GM12878 (cell line): ENCODE data around the gene HOOK2. TPM values are rescaled to one million over a fixed set of nuclear protein-coding genes. Genes with fewer than 3 reads are reported as not detected.

ENCODE experiments used
- ATAC-seq: fragments of 200-7000 bp; cut with Tn5 transposase; 3 replicates; pipeline ENCODE4 v1.9.1; 2020; ENCODE audit warnings: mild to moderate bottlenecking, moderate library complexity
- BruUV-seq: library from RNA; stranded (reverse); fragments of 400-500 nt; replicated peaks from 2 replicates; lab custom pipeline; 2021; lab: Mats Ljungman, UMichigan
- CTCF ChIA-PET: fragments of 300-600 bp; sonication (Branson Sonifier 250); formaldehyde crosslinking; extraction: SDS; loops from one replicate; lab custom pipeline; 2021; ENCODE audit warnings: inconsistent platforms; lab: Yijun Ruan, JAX
- POLR2A ChIA-PET: fragments of 350-600 bp; formaldehyde crosslinking; extraction: SDS; loops from one replicate; lab custom pipeline; 2021; ENCODE audit warnings: inconsistent platforms; lab: Charles Lee
- RAD21 ChIA-PET: fragments of 300-600 bp; sonication (Branson Sonifier 250); formaldehyde crosslinking; loops from one replicate; lab custom pipeline; 2023; ENCODE audit warnings: antibody characterized with exemption; ENCODE audit not compliant: unreplicated experiment; lab: Charles Lee
- SMC1A ChIA-PET: fragments of 300-600 bp; sonication (Branson Sonifier 250); formaldehyde crosslinking; loops from one replicate; lab custom pipeline; 2023; ENCODE audit not compliant: unreplicated experiment, uncharacterized antibody; lab: Charles Lee
- DNase-seq: peaks from one replicate; pipeline ENCODE4 v3.0.0-alpha.2; 2011; ENCODE audit warnings: low read depth, low spot score
- FAIRE-seq: peaks from 3 replicates; lab custom pipeline; 2011; peaks lifted over from hg19 to GRCh38; lab: Jason Lieb, UNC
- H2AFZ ChIP-seq: 2 replicates; pipeline ENCODE4 v1.6.0; 2011; ENCODE audit warnings: low read depth, low read length, control low read depth; ENCODE audit not compliant: control insufficient read depth
- H3K27ac ChIP-seq: 2 replicates; pipeline ENCODE4 v1.5.1; 2011; ENCODE audit warnings: control low read depth; ENCODE audit not compliant: control insufficient read depth, insufficient read depth
- H3K27me3 ChIP-seq, 2 experiments: replicated peaks in 1 of 2; 2 replicates each; pipeline versions ENCODE4 v1.6.0 to v1.6.1; 2011; ENCODE audit warnings: low read length in 1 of 2; ENCODE audit not compliant: control insufficient read depth in 2 of 2, insufficient read depth in 2 of 2
- H3K36me3 ChIP-seq, 2 experiments: 2 replicates each; pipeline ENCODE4 v1.5.1; 2011; ENCODE audit warnings: low read length in 1 of 2; ENCODE audit not compliant: control insufficient read depth in 2 of 2, insufficient read depth in 2 of 2
- H3K4me1 ChIP-seq: 2 replicates; pipeline ENCODE4 v1.6.1; 2011; ENCODE audit warnings: mild to moderate bottlenecking, low read length, moderate library complexity, mixed read lengths; ENCODE audit not compliant: control insufficient read depth, insufficient read depth
- H3K4me2 ChIP-seq: 2 replicates; pipeline ENCODE4 v1.6.0; 2011; ENCODE audit warnings: control low read depth; ENCODE audit not compliant: control insufficient read depth, insufficient read depth
- H3K4me3 ChIP-seq: fragments of 200-600 bp; sonication (generic); 2 replicates; pipeline ENCODE4 v1.5.1; 2016
- H3K79me2 ChIP-seq: 2 replicates; pipeline ENCODE4 v1.6.0; 2011; ENCODE audit warnings: low read length; ENCODE audit not compliant: control insufficient read depth, insufficient read depth
- H3K9ac ChIP-seq: 2 replicates; pipeline ENCODE4 v1.8.0; 2011; ENCODE audit warnings: low read length, control low read depth, mixed read lengths; ENCODE audit not compliant: control insufficient read depth, insufficient read depth
- H3K9me3 ChIP-seq: replicated peaks from 3 replicates; pipeline ENCODE4 v1.5.1; 2011; ENCODE audit warnings: mild to moderate bottlenecking, low read length; ENCODE audit not compliant: control insufficient read depth, insufficient read depth
- H4K20me1 ChIP-seq: 2 replicates; pipeline ENCODE4 v1.6.0; 2011; ENCODE audit not compliant: control insufficient read depth, insufficient read depth
- FOS ChIP-seq: IDR thresholded peaks from 3 replicates; pipeline ENCODE4 v1.6.1; 2011; ENCODE audit warnings: borderline replicate concordance; ENCODE audit not compliant: insufficient read length; ENCODE audit errors: extremely low read depth
- JUND ChIP-seq: IDR thresholded peaks from 2 replicates; pipeline ENCODE4 v1.6.1; 2012; ENCODE audit warnings: low read depth, mild to moderate bottlenecking, low read length, improper control_type of control experiment, moderate library complexity
- POLR2A ChIP-seq: IDR thresholded peaks from 2 replicates; pipeline ENCODE4 v1.6.1; 2011; ENCODE audit warnings: low read depth, mild to moderate bottlenecking, low read length
- SIX5 ChIP-seq: IDR thresholded peaks from 2 replicates; pipeline ENCODE4 v1.6.1; 2011; ENCODE audit warnings: mild to moderate bottlenecking, low read depth, low read length, moderate library complexity; ENCODE audit not compliant: severe bottlenecking
- STAT3 ChIP-seq: IDR thresholded peaks from 2 replicates; pipeline ENCODE4 v1.6.1; 2011; ENCODE audit warnings: low read depth, low read length, improper control_type of control experiment
- ZBTB40 ChIP-seq: fragments of 450-650 bp; IDR thresholded peaks from 2 replicates; pipeline ENCODE4 v1.6.1; 2016; ENCODE audit warnings: mild to moderate bottlenecking, moderate library complexity, borderline replicate concordance
- ZNF274 ChIP-seq: IDR thresholded peaks from one replicate; pipeline ENCODE4 v1.8.0; 2011; ENCODE audit not compliant: insufficient read length, insufficient read depth
- WGBS: methylation state at CpG from one replicate; pipeline ENCODE4 v1.1.6; 2016; ENCODE audit warnings: low lambda C conversion rate; ENCODE audit not compliant: insufficient replicate concordance, insufficient coverage; ENCODE audit errors: missing lambda C conversion rate; 5-methylcytosine and 5-hydroxymethylcytosine counted together
- in situ Hi-C: fragments of 300-500 bp; cut with MboI; formaldehyde crosslinking; loops from 9 replicates; pipeline ENCODE4 v1.14.3; 2018; ENCODE audit warnings: mixed read lengths
- intact Hi-C: fragments of 100-400 bp; cut with micrococcal nuclease; formaldehyde crosslinking; loops from one replicate; pipeline ENCODE4 v1.14.2; 2022; ENCODE audit not compliant: unreplicated experiment
- polyA plus RNA-seq, 11 experiments: library from polyadenylated mRNA; depleted of rRNA in 4 of 11; unstranded in 6 of 11; stranded (reverse) in 5 of 11; fragments of >200 nt; fragmentation: Nextera tagmentation in 4 of 11; fragmentation: Illumina TruSeq in 1 of 11; extraction: Ambion mirVana in 4 of 11; extraction: Trizol in 1 of 11; gene quantifications; 1 replicate in 1 of 11; 2 replicates in 10 of 11; pipeline versions ENCODE4 v1.2.1 to v1.2.3, GENCODE V29; 2011 to 2016; ENCODE audit warnings: inconsistent platforms in 2 of 11, missing spikeins in 2 of 11, low read depth in 1 of 11
- total RNA-seq, 4 experiments: library from RNA; depleted of rRNA in 3 of 4; stranded (reverse); fragments of >200 nt in 3 of 4; fragmentation: Illumina TruSeq in 1 of 4; extraction: Trizol in 1 of 4; gene quantifications; 2 replicates each; pipeline versions ENCODE4 v1.2.1 to v1.2.3, GENCODE V29; 2013 to 2021

Gene HOOK2
- total and polyA plus RNA-seq, 10 of the 15 experiments (the other 5 are each of a cell fraction or from before 2014, with no cell fraction given) = 1.5 to 9.6 (median 6.2) TPM

GRCh38 chr19:12727745-12728433, 47.5 kb downstream of the HOOK2 start:
- no peaks in the 10 kb centered on the region for H3K9me3 ChIP-seq
- intact Hi-C loops = no loop called here
- FAIRE-seq = no peak
- no peak overlapping the region for H2AFZ ChIP-seq
- no peaks in the 10 kb centered on the region for H3K27me3 ChIP-seq
- peaks cover 25 to 26% of the 10 kb centered on the region in 2 experiments; a peak in 3 of 4 replicates for H3K36me3 ChIP-seq
- ChIA-PET CTCF (interaction anchor here (1.2 kb wide), 1 partner anchor 9 kb away, joined by 4 read pairs; the partner anchor contains the start of gene GET3), POLR2A (no interaction called here), RAD21 (no interaction called here), SMC1A (interaction anchor here (0.5 kb wide), 1 partner anchor 161 kb away, joined by 3 read pairs; no protein-coding TSS in a partner anchor)
- peaks cover 7% of the 10 kb centered on the region; the same call in 1 of the 2 replicates for H4K20me1 ChIP-seq
- H3K27ac ChIP-seq = no peak overlapping the region
- H3K9ac ChIP-seq = no peak overlapping the region
- WGBS = 85% methylated on average over 9 of the region's 9 CpGs
- in situ Hi-C loops = no loop called here
- no peak for TF ChIP-seq SIX5
- no peak for TF ChIP-seq ZBTB40
- no peak for TF ChIP-seq ZNF274
- no peak for TF ChIP-seq FOS
- TF ChIP-seq JUND = no peak
- no peak for TF ChIP-seq STAT3
- TF ChIP-seq POLR2A = 0 out of 2 replicates have a peak, but pooled peaks have one; percentile 28
- H3K79me2 ChIP-seq = peaks cover 32% of the 10 kb centered on the region
- H3K4me2 ChIP-seq = no peak overlapping the region
- BruUV-seq = no TSS peak
- no peak overlapping the region for H3K4me3 ChIP-seq
- no peak for ATAC-seq
- peaks cover 21% of the 10 kb centered on the region for H3K4me1 ChIP-seq
- no peak for DNase-seq
